Measurements from ENCODE around the gene LRP1.

LRP1 gene

GRCh38 chr12:57179331-57180086, 51.2 kb downstream of the LRP1 start:
- no peak for DNase-seq (ENCODE audit: low read depth)
- no peak overlapping the region for H3K4me3 ChIP-seq (ENCODE audit: low read depth, low read length)
- TF ChIP-seq, protein P1, sequence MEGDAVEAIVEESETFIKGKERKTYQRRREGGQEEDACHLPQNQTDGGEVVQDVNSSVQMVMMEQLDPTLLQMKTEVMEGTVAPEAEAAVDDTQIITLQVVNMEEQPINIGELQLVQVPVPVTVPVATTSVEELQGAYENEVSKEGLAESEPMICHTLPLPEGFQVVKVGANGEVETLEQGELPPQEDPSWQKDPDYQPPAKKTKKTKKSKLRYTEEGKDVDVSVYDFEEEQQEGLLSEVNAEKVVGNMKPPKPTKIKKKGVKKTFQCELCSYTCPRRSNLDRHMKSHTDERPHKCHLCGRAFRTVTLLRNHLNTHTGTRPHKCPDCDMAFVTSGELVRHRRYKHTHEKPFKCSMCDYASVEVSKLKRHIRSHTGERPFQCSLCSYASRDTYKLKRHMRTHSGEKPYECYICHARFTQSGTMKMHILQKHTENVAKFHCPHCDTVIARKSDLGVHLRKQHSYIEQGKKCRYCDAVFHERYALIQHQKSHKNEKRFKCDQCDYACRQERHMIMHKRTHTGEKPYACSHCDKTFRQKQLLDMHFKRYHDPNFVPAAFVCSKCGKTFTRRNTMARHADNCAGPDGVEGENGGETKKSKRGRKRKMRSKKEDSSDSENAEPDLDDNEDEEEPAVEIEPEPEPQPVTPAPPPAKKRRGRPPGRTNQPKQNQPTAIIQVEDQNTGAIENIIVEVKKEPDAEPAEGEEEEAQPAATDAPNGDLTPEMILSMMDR (IDR thresholded peaks at IDR 0.05; ENCODE audit: control insufficient read depth, extremely low read depth, insufficient read depth): no peak

DNA sequence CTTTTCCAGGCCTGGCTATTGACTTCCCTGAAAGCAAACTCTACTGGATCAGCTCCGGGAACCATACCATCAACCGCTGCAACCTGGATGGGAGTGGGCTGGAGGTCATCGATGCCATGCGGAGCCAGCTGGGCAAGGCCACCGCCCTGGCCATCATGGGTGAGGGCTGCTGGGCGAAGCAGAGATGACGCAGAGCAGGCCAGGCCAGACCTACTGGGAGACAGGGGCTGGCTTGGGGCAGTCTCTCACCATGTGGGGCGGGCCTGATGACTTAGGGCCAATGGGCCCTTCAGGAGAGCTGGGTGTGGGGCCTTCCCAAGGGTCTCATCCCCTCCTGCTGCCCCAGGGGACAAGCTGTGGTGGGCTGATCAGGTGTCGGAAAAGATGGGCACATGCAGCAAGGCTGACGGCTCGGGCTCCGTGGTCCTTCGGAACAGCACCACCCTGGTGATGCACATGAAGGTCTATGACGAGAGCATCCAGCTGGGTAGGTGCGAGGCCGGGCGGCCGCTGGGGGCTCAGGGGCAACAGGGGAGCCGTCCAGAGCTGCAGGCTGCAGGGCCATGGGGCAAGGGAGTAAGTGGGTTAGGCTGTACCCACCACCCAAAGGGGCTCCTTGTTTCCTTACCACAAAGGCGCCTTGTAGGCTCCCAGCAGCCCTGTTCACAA, 52.2 kb downstream of the LRP1 start:
- TF ChIP-seq, protein P1 (IDR thresholded peaks at IDR 0.05; ENCODE audit: control insufficient read depth, extremely low read depth, insufficient read depth): no peak
- no peak overlapping the region for H3K4me3 ChIP-seq (ENCODE audit: low read depth, low read length)
- DNase-seq (ENCODE audit: low read depth): no peak

- no peak overlapping the region for H3K4me3 ChIP-seq (ENCODE audit: low read depth, low read length)
- no peak for DNase-seq (ENCODE audit: low read depth)
- TF ChIP-seq, protein P1 (IDR thresholded peaks at IDR 0.05; ENCODE audit: control insufficient read depth, extremely low read depth, insufficient read depth): no peak
These were observed 52.8 kb downstream of the LRP1 start for GRCh38 chr12:57181072-57181471.

- TF ChIP-seq, protein P1 (IDR thresholded peaks at IDR 0.05; ENCODE audit: control insufficient read depth, extremely low read depth, insufficient read depth): no peak
- no peak for DNase-seq (ENCODE audit: low read depth)
These were observed 53.4 kb downstream of the LRP1 start for GRCh38 chr12:57181561-57182155.

GRCh38 chr12:57182918-57183575, 54.8 kb downstream of the LRP1 start:
- TF ChIP-seq, protein P1 (IDR thresholded peaks at IDR 0.05; ENCODE audit: control insufficient read depth, extremely low read depth, insufficient read depth): peak; percentile 91
- no peak for DNase-seq (ENCODE audit: low read depth)
- no peak overlapping the region for H3K4me3 ChIP-seq (ENCODE audit: low read depth, low read length)

More at GRCh38 chr12:57181561-57182155, 53.4 kb downstream of the LRP1 start:
- no peak overlapping the region for H3K4me3 ChIP-seq (ENCODE audit: low read depth, low read length)

DNA sequence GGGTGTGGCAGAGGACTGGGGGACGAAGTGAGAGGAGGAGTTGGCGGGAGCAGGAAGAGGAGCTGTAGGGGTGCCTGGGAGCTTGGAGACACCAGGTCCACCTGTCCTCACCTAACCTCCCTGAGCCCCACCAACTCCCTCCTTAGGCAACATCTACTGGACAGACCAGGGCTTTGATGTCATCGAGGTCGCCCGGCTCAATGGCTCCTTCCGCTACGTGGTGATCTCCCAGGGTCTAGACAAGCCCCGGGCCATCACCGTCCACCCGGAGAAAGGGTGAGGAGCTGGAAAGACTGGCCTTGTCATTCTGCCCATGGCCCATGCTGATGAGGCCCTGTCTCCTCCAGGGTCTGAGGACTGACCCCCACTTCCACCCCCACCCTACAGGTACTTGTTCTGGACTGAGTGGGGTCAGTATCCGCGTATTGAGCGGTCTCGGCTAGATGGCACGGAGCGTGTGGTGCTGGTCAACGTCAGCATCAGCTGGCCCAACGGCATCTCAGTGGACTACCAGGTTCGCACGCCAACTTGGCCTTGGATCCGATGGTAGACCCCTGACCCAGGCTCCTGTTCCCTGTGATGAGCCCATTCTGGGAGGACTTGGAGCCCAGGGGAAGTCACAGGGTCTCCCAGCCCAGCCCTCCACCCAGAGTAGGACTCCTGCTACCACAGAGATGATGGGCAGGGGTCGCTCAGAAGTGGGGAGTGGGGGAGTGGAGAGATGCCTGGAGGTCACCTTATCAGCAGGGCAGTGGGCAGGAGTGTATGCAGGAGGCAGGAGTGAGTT, 55.8 kb downstream of the LRP1 start:
- TF ChIP-seq, protein P1 (IDR thresholded peaks at IDR 0.05; ENCODE audit: control insufficient read depth, extremely low read depth, insufficient read depth): no peak
- H3K4me3 ChIP-seq (ENCODE audit: low read depth, low read length): no peak overlapping the region
- no peak for DNase-seq (ENCODE audit: low read depth)

All from LNCaP clone FGC (cell line).